Calu3 (cell line): ENCODE data around the gene OR9A2. TPM values are rescaled to one million over a fixed set of nuclear protein-coding genes. Genes with fewer than 3 reads are reported as not detected.

Experiments used
- BruUV-seq: library from RNA; stranded (reverse); fragments of 400-500 nt; replicated peaks from 2 replicates; lab custom pipeline; 2021; lab: Mats Ljungman, UMichigan
- CTCF ChIA-PET: fragments of 300-600 bp; sonication (Branson Sonifier 250); formaldehyde crosslinking; loops from one replicate; lab custom pipeline; 2022; ENCODE audit warnings: antibody characterized with exemption; lab: Charles Lee
- DNase-seq: peaks from one replicate; pipeline ENCODE4 v3.0.0; 2022
- H3K27ac Mint-ChIP-seq: one replicate; pipeline ENCODE4 v1.8.0; 2022; ENCODE audit warnings: mixed read lengths; ENCODE audit not compliant: unreplicated experiment
- H3K27me3 Mint-ChIP-seq: one replicate; pipeline ENCODE4 v1.8.0; 2022; ENCODE audit warnings: mixed read lengths; ENCODE audit not compliant: unreplicated experiment
- H3K36me3 Mint-ChIP-seq: one replicate; pipeline ENCODE4 v1.8.0; 2022; ENCODE audit warnings: mild to moderate bottlenecking, moderate library complexity, mixed read lengths; ENCODE audit not compliant: insufficient read depth, unreplicated experiment
- H3K4me1 Mint-ChIP-seq: one replicate; pipeline ENCODE4 v1.8.0; 2022; ENCODE audit warnings: mild to moderate bottlenecking, low read depth, mixed read lengths; ENCODE audit not compliant: unreplicated experiment
- H3K4me3 Mint-ChIP-seq: one replicate; pipeline ENCODE4 v1.8.0; 2022; ENCODE audit warnings: mild to moderate bottlenecking, low read depth, moderate library complexity, mixed read lengths; ENCODE audit not compliant: unreplicated experiment
- H3K9me3 Mint-ChIP-seq: one replicate; pipeline ENCODE4 v1.8.0; 2022; ENCODE audit warnings: low read depth, mixed read lengths; ENCODE audit not compliant: unreplicated experiment
- intact Hi-C: fragments of 100-400 bp; cut with micrococcal nuclease; formaldehyde crosslinking; loops from one replicate; pipeline ENCODE4 v1.10.0; 2022; ENCODE audit not compliant: unreplicated experiment
- total RNA-seq: library from RNA; stranded (reverse); gene quantifications from 2 replicates; pipeline ENCODE4 v1.2.3, GENCODE V29; 2022
- TF ChIP-seq, protein P1 (sequence below): fragments of 200-600 bp; IDR thresholded peaks from one replicate; pipeline ENCODE4 v1.8.0; 2022; ENCODE audit warnings: antibody characterized with exemption; ENCODE audit not compliant: unreplicated experiment

OR9A2 gene
- total RNA-seq, 1 experiment from 2014 or later: not detected

DNA sequence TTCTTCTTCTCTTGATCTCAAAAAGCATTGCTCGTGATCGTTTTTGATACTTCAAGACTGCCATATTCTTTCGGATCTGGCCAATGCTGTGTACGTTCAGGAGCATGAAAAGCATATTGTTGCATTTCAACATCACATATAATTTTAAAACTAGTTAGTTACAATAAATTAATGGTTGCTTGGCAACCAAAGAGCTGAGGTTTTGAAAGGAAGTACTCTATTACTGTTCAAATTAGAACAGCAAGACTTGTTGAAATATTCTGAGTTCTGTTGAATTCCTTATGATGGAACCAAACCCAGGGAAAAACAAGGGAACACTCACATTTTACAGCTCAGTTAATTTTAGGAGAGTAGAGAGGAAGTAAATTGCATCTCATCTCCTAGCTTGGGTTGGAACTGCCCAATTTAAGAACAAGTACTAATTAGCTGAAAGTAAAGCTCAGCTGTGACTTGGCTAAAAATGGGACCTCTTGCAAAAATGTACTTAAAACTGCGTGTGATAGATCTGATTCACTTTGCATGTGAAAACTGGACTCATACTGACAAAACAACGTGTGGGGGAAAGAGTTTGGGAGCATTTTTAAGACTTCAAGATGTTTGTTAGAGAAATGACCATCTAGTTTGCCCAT lies 21.2 kb downstream of the OR9A2 start:
- Mint-ChIP-seq H3K4me1 (peaks cover 14% of the 10 kb centered on the region), H3K27ac (no peak overlapping the region), H3K27me3 (peaks cover 51% of the 10 kb centered on the region), H3K4me3 (no peak overlapping the region), H3K9me3 (no peaks in the 10 kb centered on the region), H3K36me3 (no peaks in the 10 kb centered on the region)
- CTCF ChIA-PET: interaction anchor here (1.8 kb wide), 1 partner anchor 209 kb away, joined by 20 read pairs; no protein-coding TSS in a partner anchor
- no peak for DNase-seq
- BruUV-seq: no TSS peak
- intact Hi-C loops: no loop called here
- TF ChIP-seq, protein P1, sequence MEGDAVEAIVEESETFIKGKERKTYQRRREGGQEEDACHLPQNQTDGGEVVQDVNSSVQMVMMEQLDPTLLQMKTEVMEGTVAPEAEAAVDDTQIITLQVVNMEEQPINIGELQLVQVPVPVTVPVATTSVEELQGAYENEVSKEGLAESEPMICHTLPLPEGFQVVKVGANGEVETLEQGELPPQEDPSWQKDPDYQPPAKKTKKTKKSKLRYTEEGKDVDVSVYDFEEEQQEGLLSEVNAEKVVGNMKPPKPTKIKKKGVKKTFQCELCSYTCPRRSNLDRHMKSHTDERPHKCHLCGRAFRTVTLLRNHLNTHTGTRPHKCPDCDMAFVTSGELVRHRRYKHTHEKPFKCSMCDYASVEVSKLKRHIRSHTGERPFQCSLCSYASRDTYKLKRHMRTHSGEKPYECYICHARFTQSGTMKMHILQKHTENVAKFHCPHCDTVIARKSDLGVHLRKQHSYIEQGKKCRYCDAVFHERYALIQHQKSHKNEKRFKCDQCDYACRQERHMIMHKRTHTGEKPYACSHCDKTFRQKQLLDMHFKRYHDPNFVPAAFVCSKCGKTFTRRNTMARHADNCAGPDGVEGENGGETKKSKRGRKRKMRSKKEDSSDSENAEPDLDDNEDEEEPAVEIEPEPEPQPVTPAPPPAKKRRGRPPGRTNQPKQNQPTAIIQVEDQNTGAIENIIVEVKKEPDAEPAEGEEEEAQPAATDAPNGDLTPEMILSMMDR: no peak

DNA sequence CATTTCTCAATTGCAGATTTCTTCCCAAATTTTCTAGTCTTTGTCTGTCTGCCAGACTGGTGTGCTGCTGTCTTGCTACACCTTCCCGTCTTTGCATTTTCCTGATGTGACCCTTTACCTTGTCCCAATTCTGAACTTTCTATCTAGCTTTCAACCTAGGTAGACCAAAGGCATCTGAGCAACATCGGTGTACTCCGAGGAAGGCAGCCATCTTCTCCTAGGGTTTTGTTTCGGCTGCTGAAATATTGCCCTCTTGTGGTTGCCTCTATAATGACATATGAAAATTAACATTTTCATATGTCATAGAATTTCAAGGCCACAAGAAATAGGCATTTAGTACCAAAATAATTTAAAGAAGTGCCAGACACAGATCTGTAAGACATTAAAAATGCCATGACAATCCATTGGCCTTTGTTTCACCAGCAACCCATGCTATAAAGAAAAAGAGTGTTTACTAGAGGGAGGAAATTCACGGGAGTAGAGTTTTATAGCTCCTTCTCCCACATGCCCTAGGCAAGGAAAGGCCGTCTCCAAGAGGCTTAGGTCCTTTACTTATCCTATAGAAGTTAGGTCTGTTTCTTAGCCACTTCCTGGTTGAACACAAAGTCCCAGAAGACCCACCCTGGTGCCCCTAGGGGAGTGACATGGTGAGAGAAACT lies 23.4 kb downstream of the OR9A2 start:
- peak; percentile 15 for DNase-seq
- intact Hi-C loops: loop anchor here (1.0 to 5.0 kb wide), 3 partner anchors 121 to 371 kb away; no protein-coding TSS in a partner anchor
- H3K27me3 Mint-ChIP-seq: peaks cover 34% of the 10 kb centered on the region
- H3K4me3 Mint-ChIP-seq: peak overlapping the region; percentile 71
- H3K27ac Mint-ChIP-seq: peak overlapping the region; percentile 31
- CTCF ChIA-PET: interaction anchor here (0.6 to 3.7 kb wide), 5 partner anchors 148 to 371 kb away, joined by 4 to 13 read pairs (median 8); partner anchors contain the start of gene EPHB6
- no peaks in the 10 kb centered on the region for H3K36me3 Mint-ChIP-seq
- H3K4me1 Mint-ChIP-seq: peaks cover 14% of the 10 kb centered on the region
- no TSS peak for BruUV-seq
- no peaks in the 10 kb centered on the region for H3K9me3 Mint-ChIP-seq
- TF ChIP-seq, protein P1: no peak

DNA sequence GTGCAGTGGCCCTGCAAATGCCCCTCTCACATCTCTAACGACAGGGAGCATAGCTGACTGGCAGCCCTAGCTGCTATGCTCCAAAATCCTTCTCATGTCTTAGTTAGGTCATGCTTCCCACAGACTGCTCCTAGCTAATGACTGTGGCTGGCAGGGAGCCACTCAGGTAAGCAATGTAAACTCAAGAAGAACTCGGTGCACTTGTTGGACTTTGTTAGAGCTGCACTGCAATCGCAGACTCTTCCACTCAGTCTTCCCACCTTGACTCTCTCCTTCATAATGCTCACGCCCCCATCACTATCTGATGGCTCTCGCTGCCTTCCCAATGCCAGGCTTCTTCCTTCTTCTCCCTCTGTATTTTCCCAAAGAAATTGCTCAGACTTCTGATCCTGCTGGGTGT lies 24.0 kb downstream of the OR9A2 start:
- TF ChIP-seq, protein P1: no peak
- Mint-ChIP-seq H3K27me3 (peaks cover 28% of the 10 kb centered on the region), H3K4me3 (peak overlapping the region; percentile 71), H3K36me3 (no peaks in the 10 kb centered on the region), H3K4me1 (peaks cover 14% of the 10 kb centered on the region), H3K9me3 (no peaks in the 10 kb centered on the region), H3K27ac (peak overlapping the region; percentile 31)
- intact Hi-C loops: loop anchor here (1.0 to 5.0 kb wide), 3 partner anchors 120 to 371 kb away; no protein-coding TSS in a partner anchor
- BruUV-seq: no TSS peak
- CTCF ChIA-PET: interaction anchor here (0.6 to 3.7 kb wide), 7 partner anchors 50 to 419 kb away, joined by 3 to 13 read pairs (median 5); partner anchors contain the start of gene EPHB6
- no peak for DNase-seq

DNA sequence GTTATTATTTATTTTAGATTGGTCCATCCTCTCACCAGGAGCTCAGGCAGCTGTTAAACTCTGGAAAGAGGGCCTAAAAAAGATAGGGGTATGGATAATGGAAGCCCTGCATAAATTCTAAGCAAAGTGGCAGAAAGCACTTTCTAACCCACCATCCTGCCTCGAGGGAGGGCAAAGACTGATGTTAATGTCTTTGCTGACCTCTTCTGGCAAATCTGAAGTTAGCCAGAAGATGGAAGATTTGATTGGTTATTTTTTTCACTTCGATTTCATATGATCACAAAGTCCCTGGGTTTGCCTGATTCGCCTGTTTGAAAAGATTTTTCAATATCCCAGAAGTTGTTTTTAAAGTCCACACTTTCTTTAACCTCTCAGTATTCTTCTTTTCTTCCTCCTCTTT lies 24.8 kb downstream of the OR9A2 start:
- no peaks in the 10 kb centered on the region for H3K36me3 Mint-ChIP-seq
- CTCF ChIA-PET: interaction anchor here (0.6 to 3.7 kb wide), 5 partner anchors 129 to 419 kb away, joined by 3 to 13 read pairs (median 7); no protein-coding TSS in a partner anchor
- H3K4me1 Mint-ChIP-seq: peaks cover 14% of the 10 kb centered on the region
- intact Hi-C loops: loop anchor here (2.0 to 5.0 kb wide), 2 partner anchors 119 to 370 kb away; no protein-coding TSS in a partner anchor
- no peak overlapping the region for H3K4me3 Mint-ChIP-seq
- TF ChIP-seq, protein P1: no peak
- peak; percentile 18 for DNase-seq
- BruUV-seq: no TSS peak
- no peak overlapping the region for H3K27ac Mint-ChIP-seq
- H3K27me3 Mint-ChIP-seq: peaks cover 21% of the 10 kb centered on the region
- no peaks in the 10 kb centered on the region for H3K9me3 Mint-ChIP-seq
